K562 (cell line): ENCODE data around the gene DNAAF3. TPM values are rescaled to one million over a fixed set of nuclear protein-coding genes. Genes with fewer than 3 reads are reported as not detected.

Source experiments
- ATAC-seq: fragments of 200-7000 bp; cut with Tn5 transposase; 3 replicates; pipeline ENCODE4 v1.9.1; 2020; ENCODE audit warnings: moderate library complexity
- BruUV-seq: library from RNA; stranded (reverse); fragments of 400-500 nt; replicated peaks from 2 replicates; lab custom pipeline; 2021; lab: Mats Ljungman, UMichigan
- CTCF ChIA-PET: fragments of 300-600 bp; formaldehyde crosslinking; extraction: SDS; loops from one replicate; lab custom pipeline; 2021; ENCODE audit warnings: low intra/inter-chr PET ratio; lab: Yijun Ruan, JAX
- POLR2A ChIA-PET: fragments of 300-600, 350-650 bp; sonication (Branson Sonifier 250); formaldehyde crosslinking; extraction: SDS; loops from one replicate; lab custom pipeline; 2021; ENCODE audit warnings: antibody characterized with exemption, inconsistent platforms; lab: Yijun Ruan, JAX
- DNase-seq, 4 experiments: peaks; one replicate each; pipeline versions ENCODE4 v3.0.0 to v3.0.0-alpha.2; 2011 to 2018; ENCODE audit warnings: low spot score in 3 of 4, mixed read lengths in 3 of 4; ENCODE audit errors: extremely low read depth in 1 of 4
- FAIRE-seq: peaks from 2 replicates; lab custom pipeline; 2011; peaks lifted over from hg19 to GRCh38; lab: Jason Lieb, UNC
- H2AFZ ChIP-seq: 2 replicates; pipeline ENCODE4 v1.6.0; 2011; ENCODE audit warnings: low read depth, low read length, control low read depth, inconsistent platforms
- H3K27ac ChIP-seq: fragments of 200-600 bp; 3 replicates; pipeline ENCODE4 v1.8.0; 2011; ENCODE audit warnings: low read depth, mild to moderate bottlenecking, control low read depth, inconsistent platforms, low read length, moderate library complexity, mixed read lengths; ENCODE audit errors: extremely low read depth
- H3K27me3 ChIP-seq, 2 experiments: fragments of 300-600 bp in 1 of 2; 2 replicates in 1 of 2; 3 replicates in 1 of 2; pipeline versions ENCODE4 v1.6.0 to v1.8.0; 2011; ENCODE audit warnings: inconsistent platforms in 2 of 2, low read length in 2 of 2, mild to moderate bottlenecking in 1 of 2, mixed read lengths in 1 of 2, moderate library complexity in 1 of 2; ENCODE audit not compliant: control insufficient read depth in 2 of 2, insufficient read depth in 2 of 2
- H3K36me3 ChIP-seq: fragments of 300-600 bp; 3 replicates; pipeline ENCODE4 v1.8.0; 2011; ENCODE audit warnings: mild to moderate bottlenecking, low read length, inconsistent platforms; ENCODE audit not compliant: control insufficient read depth, insufficient read depth
- H3K4me1 ChIP-seq, 2 experiments: fragments of 200-600 bp in 1 of 2; replicated peaks in 1 of 2; 2 replicates in 1 of 2; 3 replicates in 1 of 2; pipeline versions ENCODE4 v1.5.1 to v1.8.0; 2011; ENCODE audit warnings: inconsistent platforms in 2 of 2, low read length in 2 of 2, mild to moderate bottlenecking in 1 of 2, mixed read lengths in 1 of 2, moderate library complexity in 1 of 2; ENCODE audit not compliant: control insufficient read depth in 2 of 2, insufficient read depth in 2 of 2
- H3K4me2 ChIP-seq: 2 replicates; pipeline ENCODE4 v1.6.1; 2011; ENCODE audit warnings: low read length, control low read depth, inconsistent platforms, mixed read lengths; ENCODE audit not compliant: insufficient read depth
- H3K4me3 ChIP-seq: fragments of 200-600 bp; sonication (generic), shearing (Covaris generic); 2 replicates; pipeline ENCODE4 v1.5.1; 2016; ENCODE audit warnings: control low read depth, inconsistent platforms
- H3K79me2 ChIP-seq: fragments of 200-600 bp; 3 replicates; pipeline ENCODE4 v1.8.0; 2011; ENCODE audit warnings: low read length, inconsistent platforms; ENCODE audit not compliant: control insufficient read depth, insufficient read depth
- H3K9ac ChIP-seq, 2 experiments: 2 replicates each; pipeline versions ENCODE4 v1.6.0 to v1.6.1; 2011; ENCODE audit warnings: low read depth in 2 of 2, low read length in 2 of 2, control low read depth in 1 of 2, inconsistent platforms in 1 of 2, mild to moderate bottlenecking in 1 of 2, mixed read lengths in 1 of 2; ENCODE audit not compliant: insufficient read depth in 1 of 2
- H3K9me1 ChIP-seq: one replicate; pipeline ENCODE4 v1.6.0; 2011; ENCODE audit warnings: inconsistent platforms, mild to moderate bottlenecking, low read length, moderate library complexity; ENCODE audit not compliant: control insufficient read depth, insufficient read depth
- H3K9me3 ChIP-seq: replicated peaks from 2 replicates; pipeline ENCODE4 v1.5.1; 2011; ENCODE audit warnings: low read depth, low read length, inconsistent platforms; ENCODE audit not compliant: control insufficient read depth, insufficient read depth
- H4K20me1 ChIP-seq: replicated peaks from 2 replicates; pipeline ENCODE4 v1.6.1; 2011; ENCODE audit warnings: low read length, inconsistent platforms, mixed read lengths; ENCODE audit not compliant: control insufficient read depth, insufficient read depth
- RBM34 ChIP-seq: fragments of 200-400 bp; formaldehyde crosslinking; IDR thresholded peaks from 2 replicates; pipeline ENCODE4 v1.6.1; 2018; ENCODE audit warnings: low read length, borderline replicate concordance; ENCODE audit not compliant: insufficient read depth
- ZBTB33 ChIP-seq: sonication (generic); formaldehyde crosslinking; IDR thresholded peaks from 2 replicates; pipeline ENCODE4 v1.8.1; 2023; ENCODE audit warnings: mild to moderate bottlenecking, missing genetic modification reagents
- ZBTB7A ChIP-seq: IDR thresholded peaks from 2 replicates; pipeline ENCODE4 v1.6.1; 2011; ENCODE audit warnings: low read depth, mild to moderate bottlenecking, low read length, moderate library complexity, borderline replicate concordance; ENCODE audit not compliant: control insufficient read depth
- WGBS: fragments of 100-300 bp; shearing (Covaris generic); methylation state at CpG from one replicate; pipeline ENCODE4 v1.1.6; 2016; ENCODE audit warnings: low coverage, mixed read lengths; ENCODE audit not compliant: insufficient coverage; ENCODE audit errors: missing lambda C conversion rate; 5-methylcytosine and 5-hydroxymethylcytosine counted together
- in situ Hi-C: fragments of 300-500 bp; cut with MboI; formaldehyde crosslinking; loops from 4 replicates; pipeline ENCODE4 v1.15.0; 2018; ENCODE audit warnings: inconsistent platforms, mixed read lengths
- intact Hi-C: fragments of 100-400 bp; cut with micrococcal nuclease; formaldehyde crosslinking; loops from 2 replicates; pipeline ENCODE4 v1.14.2; 2022
- polyA plus RNA-seq, 8 experiments: library from polyadenylated mRNA; depleted of rRNA in 4 of 8; stranded (reverse) in 5 of 8; unstranded in 3 of 8; fragments of >200 nt; fragmentation: Nextera tagmentation in 2 of 8; fragmentation: Illumina TruSeq in 1 of 8; extraction: Ambion mirVana in 2 of 8; extraction: Trizol in 1 of 8; gene quantifications; 2 replicates each; pipeline versions ENCODE4 v1.2.1 to v1.2.3, GENCODE V29; 2011 to 2014; ENCODE audit warnings: inconsistent platforms in 1 of 8, missing spikeins in 1 of 8
- total RNA-seq, 7 experiments: library from RNA; depleted of rRNA in 6 of 7; stranded (reverse); fragments of >200 nt in 6 of 7; fragmentation: Illumina TruSeq in 2 of 7; extraction: Trizol in 2 of 7; gene quantifications; 2 replicates each; pipeline versions ENCODE4 v1.2.1 to v1.2.3, GENCODE V29; 2011 to 2021; ENCODE audit warnings: low replicate concordance in 1 of 7

The DNAAF3 gene
- total and polyA plus RNA-seq, 9 of the 15 experiments (the other 6 are each of a cell fraction or from before 2014, with no cell fraction given), result 21.6 to 61.5 (median 43.0) TPM

DNA sequence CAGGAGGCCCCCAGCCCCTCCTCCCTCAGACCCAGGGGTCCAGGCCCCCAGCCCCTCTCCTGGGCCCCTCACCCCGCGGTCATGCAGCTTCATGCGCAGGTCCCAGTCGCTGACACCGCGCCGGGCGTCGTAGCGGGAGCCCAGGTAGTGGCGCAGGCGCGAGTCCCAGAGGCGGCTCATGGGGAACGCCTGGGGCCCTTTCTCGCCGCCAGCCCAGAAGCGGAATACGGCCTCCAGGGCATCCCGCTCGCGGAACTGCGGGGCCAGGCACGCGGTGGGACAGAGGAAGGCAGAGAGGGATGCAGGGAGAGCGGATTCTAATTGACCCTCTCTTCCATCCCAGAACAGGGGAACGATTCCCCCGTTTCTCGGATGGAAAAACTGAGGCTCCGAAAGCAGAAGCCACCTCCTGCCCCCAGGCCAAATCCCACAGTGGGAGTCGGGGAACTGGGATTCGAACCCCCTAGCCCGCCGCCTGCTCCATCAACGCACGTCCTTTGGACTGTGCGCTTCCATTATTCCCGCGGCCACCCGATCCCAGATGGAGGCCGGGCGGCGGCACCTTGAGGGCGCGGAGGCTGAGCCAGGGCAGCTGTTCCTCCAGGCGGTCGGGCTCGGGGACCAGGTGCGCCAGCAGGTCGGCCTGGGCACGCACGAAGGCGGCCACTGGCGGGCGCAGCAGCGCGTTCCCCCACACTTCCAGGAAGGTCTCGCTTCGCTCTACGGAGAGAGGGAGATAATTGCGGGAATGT, 4.7 kb downstream of the DNAAF3 start:
- no peak for FAIRE-seq
- Histone ChIP-seq H3K27me3 (no peaks in the 10 kb centered on the region), H2AFZ (no peak overlapping the region), H3K27ac (no peak overlapping the region), H3K36me3 (0 out of 3 replicates have a peak, but pooled peaks cover 3% of the 10 kb centered on the region), H3K79me2 (peaks cover 14% of the 10 kb centered on the region), H3K4me1 (peaks cover 32 to 69% of the 10 kb centered on the region in 2 experiments), H3K9ac (no peak overlapping the region), H3K9me1 (no peaks in the 10 kb centered on the region), H4K20me1 (peaks cover 3% of the 10 kb centered on the region), H3K4me2 (no peak overlapping the region), H3K4me3 (no peak overlapping the region), H3K9me3 (no peaks in the 10 kb centered on the region)
- in situ Hi-C loops (loop anchor here (25.0 kb wide), 1 partner anchor 976 kb away; the partner anchor contains the start of gene ZNF444), intact Hi-C loops (no loop called here)
- no peak for DNase-seq
- ChIA-PET CTCF (interaction anchor here (1.9 kb wide), 1 partner anchor 20 kb away, joined by 20 read pairs; no protein-coding TSS in a partner anchor), POLR2A (interaction anchor here (2.9 kb wide), 1 partner anchor 15 kb away, joined by 13 read pairs; no protein-coding TSS in a partner anchor)
- no peak for ATAC-seq
- TF ChIP-seq ZBTB7A (0 out of 2 replicates have a peak, but pooled peaks have one; percentile 19), ZBTB33 (CRISPR knock-in tag) (peak; percentile 87), RBM34 (no peak)
- BruUV-seq, result no TSS peak
- 97% methylated on average over 17 of the region's 61 CpGs for WGBS
